H1 (cell line): Measurements from ENCODE around the gene ADM2. TPM values are rescaled to one million over a fixed set of nuclear protein-coding genes. Genes with fewer than 3 reads are reported as not detected.

Experiments used
- BCL11A ChIP-seq, 2 experiments: IDR thresholded peaks; one replicate each; pipeline ENCODE4 v1.6.1; 2011; ENCODE audit warnings: low read depth in 2 of 2, low read length in 2 of 2, mild to moderate bottlenecking in 2 of 2
- HDAC6 ChIP-seq: IDR thresholded peaks from one replicate; pipeline ENCODE4 v1.7.1; 2012; ENCODE audit warnings: low read depth, mild to moderate bottlenecking, inconsistent platforms, low read length, moderate library complexity
- KDM5A ChIP-seq: fragments of 200-600 bp; IDR thresholded peaks from 2 replicates; pipeline ENCODE4 v1.7.1; 2012; ENCODE audit warnings: mild to moderate bottlenecking, low read length, inconsistent platforms, mixed read lengths
- polyA plus RNA-seq, 7 experiments: library from polyadenylated mRNA; depleted of rRNA in 3 of 7; stranded (reverse) in 5 of 7; unstranded in 2 of 7; fragments of >200 nt in 5 of 7; fragments of 200-250 nt in 2 of 7; gene quantifications; 1 replicate in 5 of 7; 2 replicates in 1 of 7; 4 replicates in 1 of 7; pipeline versions ENCODE4 v1.2.1 to v1.2.3, GENCODE V29; 2011 to 2013; ENCODE audit warnings: missing spikeins in 2 of 7, mixed read lengths in 2 of 7
- total RNA-seq: library from RNA; stranded (reverse); fragmentation: NEBNext Ultra II Directional; extraction: Animal tissue kit (Norgen Biotek cat#: 25700); gene quantifications from 2 replicates; pipeline ENCODE4 v1.2.1, GENCODE V29; 2021

The ADM2 gene
- total and polyA plus RNA-seq, 2 of the 8 experiments (the other 6 are each of a cell fraction or from before 2014, with no cell fraction given) = 3.3 to 7.5 TPM

DNA sequence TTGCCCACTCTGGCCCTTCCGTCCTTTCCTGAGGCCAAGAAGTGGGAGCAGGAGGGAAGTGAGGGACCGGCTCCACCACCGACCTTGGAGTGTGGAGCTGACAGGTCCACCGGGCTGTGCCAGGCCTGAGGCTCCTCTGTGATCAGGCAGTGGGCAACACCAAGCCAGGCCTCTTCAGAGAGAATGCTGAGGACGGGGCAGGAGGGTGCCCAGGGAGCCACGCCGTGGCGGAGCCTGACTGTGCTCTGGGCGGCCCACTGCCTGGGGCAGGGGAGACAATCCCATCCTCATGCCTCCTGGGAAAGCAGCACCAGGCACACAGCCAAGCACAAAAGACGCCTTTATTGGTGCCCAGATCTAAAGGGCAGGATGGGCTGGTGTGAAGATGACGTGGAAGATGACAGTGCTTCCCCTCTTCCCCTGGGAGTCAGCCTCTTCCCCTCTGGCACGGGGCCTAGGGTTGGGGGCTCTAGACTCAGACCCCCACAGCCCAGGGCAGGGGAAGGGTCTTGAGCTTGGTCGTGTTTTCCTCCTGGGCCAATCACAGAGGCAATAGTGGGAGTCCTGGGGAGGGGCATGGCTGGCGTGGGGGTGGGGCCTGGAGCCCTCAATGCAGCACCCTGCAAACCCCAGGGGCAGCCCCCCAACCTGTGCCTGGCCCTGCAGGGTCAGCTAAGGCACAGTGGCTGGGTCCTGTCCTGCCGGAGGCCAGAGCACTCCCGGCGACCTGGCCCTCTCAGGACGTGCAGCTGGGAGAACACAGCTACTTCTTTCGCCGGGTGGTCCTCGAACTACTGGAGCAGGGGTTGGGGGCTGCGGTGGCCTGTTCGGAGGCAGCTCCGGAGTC lies 21.5 kb downstream of the ADM2 start (continued):
- no peak for TF ChIP-seq HDAC6
- TF ChIP-seq KDM5A = no peak
- no peak for TF ChIP-seq BCL11A (IDR thresholded peaks at IDR 0.05; ENCODE audit: low read depth in 2 of 2, low read length in 2 of 2)
